Stimulated activated naive CD8-positive, alpha-beta T cell treated with anti-CD3 and anti-CD28 coated beads, Interleukin-15, Interleukin-2, amounts not matched to agents 100 ng/mL and 50 ng/mL, for 24 hours (primary cell): ENCODE results near the gene EPC1.
"Not testable (repeated sequence)": the region's sequence is repeated elsewhere in the genome, so short reads cannot be mapped to it uniquely, and the experiment has no call there.

Experiments
- H3K27ac Mint-ChIP-seq: one replicate; pipeline ENCODE4 v1.8.0; 2021; ENCODE audit warnings: mild to moderate bottlenecking, mixed read lengths
- H3K27me3 Mint-ChIP-seq: one replicate; pipeline ENCODE4 v1.8.0; 2021; ENCODE audit warnings: mixed read lengths
- H3K36me3 Mint-ChIP-seq: one replicate; pipeline ENCODE4 v1.8.0; 2021; ENCODE audit warnings: low read depth, mixed read lengths
- H3K4me1 Mint-ChIP-seq: one replicate; pipeline ENCODE4 v1.8.0; 2021; ENCODE audit warnings: low read depth, mixed read lengths
- H3K4me3 Mint-ChIP-seq: one replicate; pipeline ENCODE4 v1.8.0; 2021; ENCODE audit warnings: mild to moderate bottlenecking, mixed read lengths
- H3K9me3 Mint-ChIP-seq: one replicate; pipeline ENCODE4 v1.8.0; 2021; ENCODE audit warnings: mixed read lengths

The EPC1 gene

GRCh38 chr10:32226624-32227023 lies 120.3 kb downstream of the EPC1 start:
- Mint-ChIP-seq H3K27ac (no peak overlapping the region), H3K4me1 (no peaks in the 10 kb centered on the region), H3K36me3 (no peaks in the 10 kb centered on the region), H3K9me3 (no peaks in the 10 kb centered on the region), H3K27me3 (no peaks in the 10 kb centered on the region), H3K4me3 (no peak overlapping the region)

- H3K27me3 Mint-ChIP-seq, result no peaks in the 10 kb centered on the region
- H3K9me3 Mint-ChIP-seq, result no peaks in the 10 kb centered on the region
- no peaks in the 10 kb centered on the region for H3K4me1 Mint-ChIP-seq
- H3K27ac Mint-ChIP-seq, result no peak overlapping the region
- H3K4me3 Mint-ChIP-seq, result no peak overlapping the region
- H3K36me3 Mint-ChIP-seq, result no peaks in the 10 kb centered on the region
These were observed 121.0 kb downstream of the EPC1 start for GRCh38 chr10:32225976-32226375.

GRCh38 chr10:32222376-32222775 lies 124.6 kb downstream of the EPC1 start:
- H3K4me3 Mint-ChIP-seq, H3K4me1 Mint-ChIP-seq, H3K27ac Mint-ChIP-seq, H3K36me3 Mint-ChIP-seq, H3K27me3 Mint-ChIP-seq: not testable (repeated sequence)
- peaks cover 12% of the 10 kb centered on the region for H3K9me3 Mint-ChIP-seq

GRCh38 chr10:32219156-32219555 lies 127.8 kb downstream of the EPC1 start:
- H3K27ac Mint-ChIP-seq, H3K4me1 Mint-ChIP-seq, H3K36me3 Mint-ChIP-seq, H3K4me3 Mint-ChIP-seq, H3K27me3 Mint-ChIP-seq: not testable (repeated sequence)
- peaks cover 12% of the 10 kb centered on the region for H3K9me3 Mint-ChIP-seq

GRCh38 chr10:32218206-32219044 lies 128.5 kb downstream of the EPC1 start:
- H3K36me3 Mint-ChIP-seq, H3K4me1 Mint-ChIP-seq, H3K27ac Mint-ChIP-seq, H3K4me3 Mint-ChIP-seq, H3K27me3 Mint-ChIP-seq: not testable (repeated sequence)
- H3K9me3 Mint-ChIP-seq, result peaks cover 12% of the 10 kb centered on the region
